Prostate gland (tissue), 2 donors: ENCODE measurements around the gene PRKCD.

ENCODE experiments used
- POLR2AphosphoS5 ChIP-seq: sonication (generic); formaldehyde crosslinking; IDR thresholded peaks from one replicate; pipeline ENCODE4 v1.6.1; 2017; ENCODE audit warnings: antibody characterized with exemption
- TF ChIP-seq, protein P1 (sequence below), 4 experiments: fragments of 200-600 bp in 2 of 4; fragments of 450-650 bp in 2 of 4; sonication (generic) in 2 of 4; IDR thresholded peaks; 1 replicate in 3 of 4; 2 replicates in 1 of 4; pipeline ENCODE4 v1.5.1; 2016 to 2019; ENCODE audit warnings: antibody characterized with exemption in 4 of 4, mild to moderate bottlenecking in 2 of 4, moderate library complexity in 2 of 4

DNA sequence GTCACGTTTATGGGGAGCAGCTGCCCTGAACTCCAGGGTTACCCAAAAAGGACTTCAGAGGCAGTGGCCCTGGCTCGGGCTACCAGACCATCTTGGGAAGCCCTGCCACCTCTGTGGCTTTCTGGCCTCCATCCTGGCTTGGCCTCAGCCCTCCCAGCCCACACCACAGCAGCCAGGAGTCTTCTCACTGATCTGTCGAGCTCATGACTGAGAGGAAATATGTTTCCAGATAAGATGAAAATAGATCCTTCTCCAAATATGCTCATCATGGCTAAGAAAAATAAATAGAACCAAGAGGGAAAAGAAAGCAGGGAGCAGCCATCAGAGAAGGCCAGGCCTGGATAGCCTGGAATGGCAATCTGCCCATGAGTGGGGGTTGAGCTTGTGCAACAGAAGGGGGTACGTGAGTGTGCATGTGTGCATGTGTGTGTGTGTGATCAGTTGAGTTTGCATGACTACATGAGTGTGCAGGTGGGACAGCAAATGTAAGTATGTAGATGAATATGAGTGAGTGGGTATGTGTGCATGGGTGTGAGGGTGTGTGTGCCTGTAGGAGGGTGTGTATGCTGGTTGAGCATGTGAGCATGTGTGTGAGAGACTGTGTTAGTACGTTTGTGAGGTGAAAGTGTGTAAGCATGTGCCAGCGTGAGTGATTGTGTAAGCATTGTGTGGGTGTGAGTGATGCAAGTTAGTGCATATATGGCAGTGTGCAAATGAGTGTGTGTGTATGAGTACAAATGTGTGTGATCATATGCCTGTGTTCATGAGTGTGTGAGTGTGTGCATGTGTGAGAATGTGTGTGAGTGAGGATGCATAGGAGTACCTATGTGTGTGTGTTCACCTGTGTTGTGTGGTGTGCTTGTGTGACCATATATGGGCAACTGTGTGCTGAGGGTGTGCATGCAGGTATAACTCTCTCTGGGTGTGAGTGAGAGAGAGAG is 20.8 kb upstream of the PRKCD start:
- TF ChIP-seq, protein P1, sequence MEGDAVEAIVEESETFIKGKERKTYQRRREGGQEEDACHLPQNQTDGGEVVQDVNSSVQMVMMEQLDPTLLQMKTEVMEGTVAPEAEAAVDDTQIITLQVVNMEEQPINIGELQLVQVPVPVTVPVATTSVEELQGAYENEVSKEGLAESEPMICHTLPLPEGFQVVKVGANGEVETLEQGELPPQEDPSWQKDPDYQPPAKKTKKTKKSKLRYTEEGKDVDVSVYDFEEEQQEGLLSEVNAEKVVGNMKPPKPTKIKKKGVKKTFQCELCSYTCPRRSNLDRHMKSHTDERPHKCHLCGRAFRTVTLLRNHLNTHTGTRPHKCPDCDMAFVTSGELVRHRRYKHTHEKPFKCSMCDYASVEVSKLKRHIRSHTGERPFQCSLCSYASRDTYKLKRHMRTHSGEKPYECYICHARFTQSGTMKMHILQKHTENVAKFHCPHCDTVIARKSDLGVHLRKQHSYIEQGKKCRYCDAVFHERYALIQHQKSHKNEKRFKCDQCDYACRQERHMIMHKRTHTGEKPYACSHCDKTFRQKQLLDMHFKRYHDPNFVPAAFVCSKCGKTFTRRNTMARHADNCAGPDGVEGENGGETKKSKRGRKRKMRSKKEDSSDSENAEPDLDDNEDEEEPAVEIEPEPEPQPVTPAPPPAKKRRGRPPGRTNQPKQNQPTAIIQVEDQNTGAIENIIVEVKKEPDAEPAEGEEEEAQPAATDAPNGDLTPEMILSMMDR (IDR thresholded peaks at IDR 0.05) = no peak
- TF ChIP-seq POLR2AphosphoS5 = no peak
